Measurements from ENCODE around the gene NUP93.

DNA sequence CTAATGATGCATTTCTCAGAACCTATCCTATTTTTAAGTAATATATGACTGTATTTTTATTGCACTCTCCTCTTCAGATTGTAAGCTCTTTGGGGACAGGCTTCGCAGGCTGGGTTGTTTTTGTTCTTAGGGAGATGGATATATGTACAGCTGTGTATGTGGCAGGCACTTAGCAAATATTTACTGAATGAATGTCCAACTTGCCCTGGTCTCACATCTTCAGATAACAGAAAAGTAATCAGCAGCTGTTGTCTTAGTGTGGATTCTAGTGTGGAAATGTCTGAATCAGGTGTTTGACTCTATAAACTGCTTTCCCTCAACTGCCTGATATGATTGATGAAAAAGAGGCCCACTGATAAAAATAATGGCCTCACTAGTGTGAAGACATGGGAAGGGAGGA lies 88.0 kb downstream of the NUP93 start:
- TF ChIP-seq, protein P1, sequence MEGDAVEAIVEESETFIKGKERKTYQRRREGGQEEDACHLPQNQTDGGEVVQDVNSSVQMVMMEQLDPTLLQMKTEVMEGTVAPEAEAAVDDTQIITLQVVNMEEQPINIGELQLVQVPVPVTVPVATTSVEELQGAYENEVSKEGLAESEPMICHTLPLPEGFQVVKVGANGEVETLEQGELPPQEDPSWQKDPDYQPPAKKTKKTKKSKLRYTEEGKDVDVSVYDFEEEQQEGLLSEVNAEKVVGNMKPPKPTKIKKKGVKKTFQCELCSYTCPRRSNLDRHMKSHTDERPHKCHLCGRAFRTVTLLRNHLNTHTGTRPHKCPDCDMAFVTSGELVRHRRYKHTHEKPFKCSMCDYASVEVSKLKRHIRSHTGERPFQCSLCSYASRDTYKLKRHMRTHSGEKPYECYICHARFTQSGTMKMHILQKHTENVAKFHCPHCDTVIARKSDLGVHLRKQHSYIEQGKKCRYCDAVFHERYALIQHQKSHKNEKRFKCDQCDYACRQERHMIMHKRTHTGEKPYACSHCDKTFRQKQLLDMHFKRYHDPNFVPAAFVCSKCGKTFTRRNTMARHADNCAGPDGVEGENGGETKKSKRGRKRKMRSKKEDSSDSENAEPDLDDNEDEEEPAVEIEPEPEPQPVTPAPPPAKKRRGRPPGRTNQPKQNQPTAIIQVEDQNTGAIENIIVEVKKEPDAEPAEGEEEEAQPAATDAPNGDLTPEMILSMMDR (IDR thresholded peaks at IDR 0.05), result no peak
- TF ChIP-seq POLR2A (IDR thresholded peaks at IDR 0.05) (no peak), EP300 (IDR thresholded peaks at IDR 0.05) (no peak), POLR2AphosphoS5 (IDR thresholded peaks at IDR 0.05) (no peak)
